ENCODE data around the gene ADD2. TPM values are rescaled to one million over a fixed set of nuclear protein-coding genes. Genes with fewer than 3 reads are reported as not detected.

ADD2 gene
- total RNA-seq, 1 donor from 2014 or later: 1.4 TPM

DNA sequence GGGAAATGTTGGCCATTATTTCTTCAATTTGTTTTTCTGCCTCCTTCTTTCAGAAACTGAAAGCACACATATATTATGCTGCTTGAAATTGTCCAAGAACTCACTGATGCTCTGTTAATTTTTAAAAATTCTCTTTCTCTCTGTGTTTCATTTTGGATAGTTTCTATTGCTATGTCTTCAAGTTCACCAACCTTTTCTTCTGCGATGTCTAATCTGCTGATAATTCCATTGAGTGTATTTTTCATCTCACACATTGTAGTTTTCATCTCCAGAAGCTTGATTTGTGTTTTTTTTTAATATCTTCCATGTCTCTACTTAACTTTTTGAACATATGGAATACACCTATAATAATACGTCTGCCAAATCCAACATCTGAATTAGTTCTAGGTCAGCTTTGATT is 116.3 kb downstream of the ADD2 start:
- Histone ChIP-seq H3K27ac (no peak overlapping the region), H3K27me3 (peaks cover 19% of the 10 kb centered on the region), H3K9me3 (no peaks in the 10 kb centered on the region), H3K4me3 (no peak overlapping the region), H3K36me3 (no peaks in the 10 kb centered on the region), H3K4me1 (no peaks in the 10 kb centered on the region)
- intact Hi-C loops (cut with DNase I): no loop called here
- TF ChIP-seq, protein P1, sequence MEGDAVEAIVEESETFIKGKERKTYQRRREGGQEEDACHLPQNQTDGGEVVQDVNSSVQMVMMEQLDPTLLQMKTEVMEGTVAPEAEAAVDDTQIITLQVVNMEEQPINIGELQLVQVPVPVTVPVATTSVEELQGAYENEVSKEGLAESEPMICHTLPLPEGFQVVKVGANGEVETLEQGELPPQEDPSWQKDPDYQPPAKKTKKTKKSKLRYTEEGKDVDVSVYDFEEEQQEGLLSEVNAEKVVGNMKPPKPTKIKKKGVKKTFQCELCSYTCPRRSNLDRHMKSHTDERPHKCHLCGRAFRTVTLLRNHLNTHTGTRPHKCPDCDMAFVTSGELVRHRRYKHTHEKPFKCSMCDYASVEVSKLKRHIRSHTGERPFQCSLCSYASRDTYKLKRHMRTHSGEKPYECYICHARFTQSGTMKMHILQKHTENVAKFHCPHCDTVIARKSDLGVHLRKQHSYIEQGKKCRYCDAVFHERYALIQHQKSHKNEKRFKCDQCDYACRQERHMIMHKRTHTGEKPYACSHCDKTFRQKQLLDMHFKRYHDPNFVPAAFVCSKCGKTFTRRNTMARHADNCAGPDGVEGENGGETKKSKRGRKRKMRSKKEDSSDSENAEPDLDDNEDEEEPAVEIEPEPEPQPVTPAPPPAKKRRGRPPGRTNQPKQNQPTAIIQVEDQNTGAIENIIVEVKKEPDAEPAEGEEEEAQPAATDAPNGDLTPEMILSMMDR (IDR thresholded peaks at IDR 0.05): no peak
- ATAC-seq (no peak), DNase-seq (no peak)

DNA sequence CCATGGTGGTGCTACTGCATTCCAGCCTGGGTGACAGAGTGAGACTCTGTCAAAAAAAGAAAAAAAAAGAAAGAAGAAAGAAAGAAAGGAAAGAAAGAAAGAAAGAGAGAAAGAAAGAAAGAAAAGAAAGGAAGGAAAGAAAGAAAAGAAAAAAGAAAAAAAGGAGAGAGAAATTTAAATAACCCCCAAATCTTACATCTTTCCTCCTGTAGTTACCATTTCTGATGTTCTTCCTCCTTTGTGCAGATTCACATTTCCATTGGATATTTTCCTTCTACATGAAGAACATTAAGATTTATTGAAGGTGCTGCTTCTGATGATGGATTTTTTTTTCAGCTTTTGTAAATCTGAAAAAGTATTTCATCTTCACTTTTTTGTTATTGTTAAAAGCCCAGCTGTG is 117.0 kb downstream of the ADD2 start:
- ATAC-seq (no peak), DNase-seq (no peak)
- Histone ChIP-seq H3K4me1 (no peaks in the 10 kb centered on the region), H3K36me3 (no peaks in the 10 kb centered on the region), H3K4me3 (no peak overlapping the region), H3K27me3 (peaks cover 15% of the 10 kb centered on the region), H3K9me3 (no peaks in the 10 kb centered on the region), H3K27ac (no peak overlapping the region)
- intact Hi-C loops (cut with DNase I): no loop called here
- TF ChIP-seq, protein P1 (IDR thresholded peaks at IDR 0.05): no peak

DNA sequence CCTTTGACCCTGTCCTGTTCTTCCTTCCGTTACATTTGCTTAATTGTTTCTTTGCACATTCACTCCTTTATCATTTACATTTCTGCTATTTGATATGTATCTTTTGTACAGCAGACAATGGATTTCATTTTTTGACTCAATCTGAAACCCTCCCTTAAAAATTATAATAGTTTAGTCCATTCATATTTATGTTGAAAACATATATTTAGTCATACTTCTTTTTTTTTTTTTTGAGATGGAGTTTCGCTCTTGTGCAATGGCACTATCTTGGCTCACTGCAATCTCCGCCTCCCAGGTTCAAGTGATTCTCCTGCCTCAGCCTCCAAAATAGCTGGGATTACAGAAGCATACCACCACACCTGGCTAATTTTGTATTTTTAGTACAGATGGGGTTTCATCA is 119.0 kb downstream of the ADD2 start:
- no peaks in the 10 kb centered on the region for H3K9me3 ChIP-seq
- no peak for DNase-seq
- peaks cover 9% of the 10 kb centered on the region for H3K27me3 ChIP-seq
- no peak overlapping the region for H3K4me3 ChIP-seq
- no peak overlapping the region for H3K27ac ChIP-seq
- ATAC-seq: no peak
- no peaks in the 10 kb centered on the region for H3K4me1 ChIP-seq
- intact Hi-C loops (cut with DNase I): no loop called here
- TF ChIP-seq, protein P1 (IDR thresholded peaks at IDR 0.05): no peak
- no peaks in the 10 kb centered on the region for H3K36me3 ChIP-seq

DNA sequence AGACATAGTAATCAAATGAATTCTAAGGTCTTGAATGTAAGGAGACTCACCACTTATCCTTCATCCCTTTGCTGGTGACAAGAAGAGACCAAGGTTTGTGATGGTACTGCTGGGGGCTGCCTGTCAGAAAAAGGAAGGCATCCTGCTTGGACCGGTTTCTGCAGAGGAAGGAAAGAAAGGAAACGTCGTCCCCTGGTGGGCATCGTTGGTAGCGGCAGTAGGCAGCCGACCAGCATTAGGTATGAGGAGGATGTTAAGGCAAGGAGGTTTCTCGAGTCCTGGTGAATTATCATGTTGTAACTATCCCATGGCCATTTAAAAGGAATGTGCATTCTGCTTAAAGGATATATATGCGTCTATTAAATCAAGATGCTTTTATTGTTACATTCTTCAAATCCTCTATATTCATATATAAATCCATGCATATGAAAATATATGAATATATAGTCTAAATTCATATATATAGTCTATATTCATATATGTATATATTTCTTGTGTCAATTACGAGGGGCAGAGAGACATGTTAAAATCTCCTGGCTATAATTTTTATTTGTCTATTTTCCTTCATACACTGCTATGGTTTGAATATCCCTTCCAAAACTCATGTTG is 120.0 kb downstream of the ADD2 start:
- Histone ChIP-seq H3K27ac (no peak overlapping the region), H3K9me3 (no peaks in the 10 kb centered on the region), H3K4me3 (no peak overlapping the region), H3K36me3 (no peaks in the 10 kb centered on the region), H3K27me3 (peaks cover 9% of the 10 kb centered on the region), H3K4me1 (no peaks in the 10 kb centered on the region)
- intact Hi-C loops (cut with DNase I): no loop called here
- DNase-seq (peak; percentile 77), ATAC-seq (peak; percentile 93)
- TF ChIP-seq, protein P1 (IDR thresholded peaks at IDR 0.05): peak; percentile 98

DNA sequence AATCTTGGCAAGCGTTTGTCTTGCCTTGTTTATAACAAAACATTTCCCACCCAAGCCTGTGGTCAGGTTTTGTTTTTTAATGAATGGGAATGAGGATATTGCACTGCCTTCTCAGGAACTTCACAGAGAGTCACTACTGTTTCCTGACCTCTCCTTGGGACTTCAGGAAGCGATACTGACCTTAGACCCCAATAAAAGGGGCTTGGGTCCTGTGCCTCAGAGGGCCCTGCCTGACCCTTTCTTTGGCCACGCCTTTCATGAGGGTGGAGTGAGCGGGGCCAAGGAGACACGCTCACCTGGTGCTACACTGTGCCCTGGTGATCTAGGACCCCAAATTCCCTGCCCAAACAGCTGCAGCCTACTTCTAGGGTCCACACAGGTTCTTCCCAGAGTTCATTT is 121.6 kb downstream of the ADD2 start:
- Histone ChIP-seq H3K4me1 (no peaks in the 10 kb centered on the region), H3K27ac (no peak overlapping the region), H3K9me3 (no peaks in the 10 kb centered on the region), H3K27me3 (peaks cover 9% of the 10 kb centered on the region), H3K36me3 (no peaks in the 10 kb centered on the region), H3K4me3 (no peak overlapping the region)
- DNase-seq (no peak), ATAC-seq (no peak)
- intact Hi-C loops (cut with DNase I): no loop called here
- TF ChIP-seq, protein P1 (IDR thresholded peaks at IDR 0.05): no peak
